ENCODE results near the gene HTRA2.

Gene HTRA2

GRCh38 chr2:74515271-74515980 lies 14.3 kb upstream of the HTRA2 start:
- no peak for DNase-seq (ENCODE audit: extremely low read depth in 1 of 2, low read depth in 1 of 2)

GRCh38 chr2:74515981-74516633 lies 13.6 kb upstream of the HTRA2 start:
- peak; percentile 49 to 56 for DNase-seq (ENCODE audit: extremely low read depth in 1 of 2, low read depth in 1 of 2)

DNA sequence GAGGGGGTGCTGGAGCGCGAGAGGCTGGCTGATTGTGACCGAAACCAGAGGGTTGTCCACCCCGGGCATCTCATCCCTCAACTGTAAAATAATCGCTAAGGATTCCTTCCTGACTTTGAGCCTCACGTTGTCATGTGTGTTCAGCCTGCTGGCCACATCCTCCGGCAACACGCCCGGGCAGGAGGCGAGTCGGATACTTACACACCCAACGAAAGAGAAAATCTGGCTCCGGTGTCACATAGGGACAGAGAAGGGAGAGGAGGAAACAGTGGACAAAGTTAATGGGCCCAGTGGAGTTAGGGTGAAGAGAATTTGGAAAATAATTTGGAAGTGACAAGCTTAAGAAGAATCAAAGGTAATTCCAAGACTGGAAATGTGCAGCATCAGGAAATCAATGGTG lies 13.1 kb upstream of the HTRA2 start:
- DNase-seq (ENCODE audit: extremely low read depth in 1 of 2, low read depth in 1 of 2) = no peak

DNA sequence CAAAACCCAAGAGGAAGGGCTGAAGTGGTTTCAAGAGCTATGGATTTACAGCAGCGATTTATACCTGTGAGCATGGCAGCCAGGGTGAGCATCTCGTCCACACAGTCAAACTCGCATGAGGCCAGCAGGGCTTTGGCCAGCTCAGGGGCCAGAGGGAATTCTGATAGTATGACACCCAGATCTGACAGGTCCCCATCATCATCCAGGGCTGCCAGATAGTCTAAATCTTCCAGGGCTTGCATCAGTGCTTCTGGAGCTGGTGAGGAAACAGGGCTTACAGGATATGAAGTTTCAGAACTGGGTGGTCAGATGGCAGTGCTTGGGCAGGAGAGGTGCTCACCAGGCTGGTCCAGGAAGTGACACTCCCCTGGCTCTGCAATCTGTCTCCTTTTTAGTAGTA lies 7.2 kb upstream of the HTRA2 start:
- no peak for DNase-seq (ENCODE audit: extremely low read depth in 1 of 2, low read depth in 1 of 2)

- DNase-seq (ENCODE audit: extremely low read depth in 1 of 2, low read depth in 1 of 2) = no peak
These were observed 5.7 kb upstream of the HTRA2 start for GRCh38 chr2:74524005-74524404.

DNA sequence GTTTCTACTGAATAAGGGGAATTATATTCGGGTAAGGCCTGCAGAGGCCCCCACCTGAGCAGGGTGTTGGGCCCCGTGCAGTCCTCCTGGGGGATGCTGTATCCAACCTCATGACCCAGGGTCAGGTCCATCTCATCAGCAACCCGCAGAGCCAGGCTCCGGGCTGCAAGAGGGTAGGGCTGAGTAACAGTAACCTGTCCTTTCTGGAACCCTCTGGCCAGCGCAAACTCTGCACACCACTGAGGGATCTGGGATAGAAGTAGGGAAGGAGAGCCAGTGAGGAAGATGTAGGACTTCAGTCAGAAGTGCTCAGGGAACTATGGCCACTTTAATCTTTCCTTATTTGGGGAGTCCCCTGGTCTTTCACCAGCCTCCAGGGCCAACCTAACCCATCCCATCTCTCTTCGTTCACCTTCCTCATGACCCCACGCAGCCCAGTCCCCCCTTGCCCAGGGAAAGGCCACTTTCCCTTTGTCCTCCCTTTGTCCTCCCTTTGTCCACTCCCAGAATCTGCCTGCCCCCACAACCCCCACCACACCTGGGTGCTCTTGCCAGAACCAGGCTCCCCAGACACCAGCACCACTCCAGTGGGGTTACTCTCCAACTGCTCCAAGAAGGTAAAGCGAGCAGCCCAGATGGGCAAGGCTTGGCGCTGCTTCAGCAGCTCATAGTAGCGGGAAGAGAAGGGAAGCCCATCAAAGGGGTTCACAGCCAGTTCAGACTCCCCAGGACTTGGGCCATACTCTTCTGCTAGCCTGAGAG lies 4.6 kb upstream of the HTRA2 start:
- DNase-seq (ENCODE audit: extremely low read depth in 1 of 2, low read depth in 1 of 2) = no peak

DNA sequence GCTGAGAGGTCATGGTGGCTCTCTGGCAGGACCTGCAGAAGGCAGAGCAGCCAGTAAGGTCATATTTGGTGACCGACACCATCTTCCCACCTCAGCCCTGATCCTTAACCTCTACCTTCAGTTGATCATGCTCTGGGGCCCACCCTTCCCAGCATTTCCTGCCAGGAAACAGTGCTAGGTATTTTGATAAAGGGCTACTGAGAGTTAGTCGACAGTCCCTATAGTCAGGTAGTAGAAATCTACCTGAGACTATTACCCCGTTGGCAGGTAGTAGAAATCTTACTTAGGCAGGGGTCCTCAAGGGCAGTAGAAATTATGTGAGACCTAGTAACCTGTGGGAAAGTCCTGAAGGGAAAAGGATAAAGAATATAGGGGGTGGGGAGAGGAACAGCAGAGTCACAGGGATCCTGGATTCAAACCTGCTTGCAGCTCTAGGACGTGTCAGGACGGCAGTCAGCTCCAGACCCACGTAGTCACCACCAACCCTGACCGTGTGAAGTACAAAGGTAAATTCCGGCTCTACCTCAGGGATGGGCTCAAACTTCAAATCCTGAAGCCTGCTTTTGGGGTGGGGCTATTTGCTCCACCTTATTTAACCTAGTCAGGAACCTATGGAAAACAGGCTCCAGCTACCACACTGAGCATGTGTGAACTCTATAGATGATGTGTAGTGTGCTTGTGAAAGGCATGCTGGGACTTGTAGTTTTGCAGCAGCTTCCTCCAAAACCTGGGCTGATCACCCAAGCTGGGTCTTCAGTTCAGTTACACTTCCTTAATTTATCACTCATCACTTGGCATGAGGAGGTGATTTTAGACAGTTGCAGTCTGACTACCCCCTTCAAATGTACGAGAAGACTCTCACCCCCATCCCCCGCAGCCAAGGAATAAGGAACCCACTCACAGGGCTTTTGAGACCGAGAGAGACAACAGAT lies 3.8 kb upstream of the HTRA2 start, which contains the start of gene DQX1:
Gene DQX1 (minus strand): TSS at position 515 of the 932 bp plus-strand sequence. CDS start 502 bp downstream, at position 13.
- DNase-seq (ENCODE audit: extremely low read depth in 1 of 2, low read depth in 1 of 2) = no peak

DNA sequence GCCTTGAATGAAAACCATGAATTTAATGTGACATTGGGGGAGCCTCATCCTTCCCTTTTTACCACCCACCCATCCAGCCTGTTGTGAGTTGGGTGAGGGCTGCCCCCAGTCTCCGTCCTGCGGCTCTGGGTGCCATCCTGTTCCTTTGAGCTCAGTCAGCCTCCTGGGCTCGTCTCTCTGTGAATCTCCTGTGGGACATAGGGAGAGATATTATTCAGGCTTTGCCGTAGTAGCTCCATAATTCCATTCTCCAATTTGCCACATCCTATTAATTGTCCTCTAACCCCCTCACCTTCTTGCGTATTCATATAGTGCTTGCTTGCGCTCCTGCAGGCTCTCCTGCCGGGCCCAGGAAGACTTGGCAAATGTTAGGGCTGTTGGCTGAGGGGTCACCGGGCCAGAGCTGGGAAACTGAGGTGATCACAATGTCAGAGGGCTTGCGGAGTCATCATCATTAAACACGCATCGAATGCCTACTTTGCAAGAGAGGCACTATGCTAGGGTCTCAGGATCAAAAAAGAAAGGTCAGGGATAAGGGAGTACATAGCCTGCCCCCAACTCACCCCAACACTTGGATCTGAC lies 3.0 kb upstream of the HTRA2 start:
- no peak for DNase-seq (ENCODE audit: extremely low read depth in 1 of 2, low read depth in 1 of 2)

DNA sequence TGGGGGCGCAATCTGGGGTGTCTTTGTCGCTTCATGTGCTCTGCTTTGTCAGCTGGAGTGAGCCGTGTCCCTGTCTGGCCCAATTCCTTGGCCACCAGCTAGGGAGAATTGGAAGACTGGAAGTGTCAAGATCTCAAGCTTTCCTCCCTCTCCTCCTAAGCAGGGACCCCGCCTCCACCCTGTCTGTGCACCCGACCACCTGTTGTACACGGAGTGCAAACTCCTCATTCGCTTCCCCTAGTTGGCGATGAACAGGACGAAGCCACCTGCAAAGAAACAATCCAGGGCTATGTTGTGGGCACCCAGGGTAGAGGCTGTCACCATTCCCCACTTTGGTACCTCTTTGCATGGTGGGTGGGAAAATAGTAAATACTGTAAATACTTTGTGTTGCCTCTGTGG lies 2.0 kb upstream of the HTRA2 start:
- no peak for DNase-seq (ENCODE audit: extremely low read depth in 1 of 2, low read depth in 1 of 2)

DNA sequence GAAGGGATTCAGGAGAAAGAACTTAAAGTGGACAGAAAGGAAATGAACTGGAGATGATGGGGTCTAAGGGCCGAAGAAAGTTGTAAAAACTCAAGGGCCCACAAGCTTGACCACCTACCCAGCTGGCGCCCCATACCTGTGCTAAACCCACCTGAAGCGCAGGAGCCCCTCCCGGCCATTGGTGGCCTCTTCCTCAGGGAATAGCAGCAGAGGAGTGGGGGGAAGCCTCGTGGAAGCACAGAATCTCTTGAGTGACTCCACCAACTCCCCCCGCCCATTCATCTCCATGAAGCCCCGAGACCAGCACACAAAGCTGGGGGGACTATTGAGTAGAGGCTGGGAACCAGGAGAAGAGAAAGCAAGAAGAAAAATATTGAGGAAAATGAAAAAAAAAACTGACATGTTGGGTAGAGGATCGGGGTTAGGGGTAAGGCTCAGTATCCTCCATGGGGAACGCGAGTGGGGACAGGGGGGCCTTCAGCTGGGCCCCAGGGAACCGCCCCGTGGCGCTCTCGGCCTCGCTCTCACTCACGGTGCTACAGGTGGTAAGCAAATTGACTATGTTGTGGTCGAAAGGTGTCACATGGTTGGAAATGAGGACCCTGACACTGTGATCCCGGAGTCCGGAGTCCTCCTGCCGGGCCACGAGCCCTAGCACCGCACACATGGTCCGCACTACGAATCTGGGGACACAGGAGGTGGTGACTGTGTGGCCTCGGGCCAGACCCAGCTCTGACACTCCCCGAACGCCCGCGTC lies 955 bp upstream of the HTRA2 start:
- DNase-seq (ENCODE audit: extremely low read depth in 1 of 2, low read depth in 1 of 2) = no peak

DNA sequence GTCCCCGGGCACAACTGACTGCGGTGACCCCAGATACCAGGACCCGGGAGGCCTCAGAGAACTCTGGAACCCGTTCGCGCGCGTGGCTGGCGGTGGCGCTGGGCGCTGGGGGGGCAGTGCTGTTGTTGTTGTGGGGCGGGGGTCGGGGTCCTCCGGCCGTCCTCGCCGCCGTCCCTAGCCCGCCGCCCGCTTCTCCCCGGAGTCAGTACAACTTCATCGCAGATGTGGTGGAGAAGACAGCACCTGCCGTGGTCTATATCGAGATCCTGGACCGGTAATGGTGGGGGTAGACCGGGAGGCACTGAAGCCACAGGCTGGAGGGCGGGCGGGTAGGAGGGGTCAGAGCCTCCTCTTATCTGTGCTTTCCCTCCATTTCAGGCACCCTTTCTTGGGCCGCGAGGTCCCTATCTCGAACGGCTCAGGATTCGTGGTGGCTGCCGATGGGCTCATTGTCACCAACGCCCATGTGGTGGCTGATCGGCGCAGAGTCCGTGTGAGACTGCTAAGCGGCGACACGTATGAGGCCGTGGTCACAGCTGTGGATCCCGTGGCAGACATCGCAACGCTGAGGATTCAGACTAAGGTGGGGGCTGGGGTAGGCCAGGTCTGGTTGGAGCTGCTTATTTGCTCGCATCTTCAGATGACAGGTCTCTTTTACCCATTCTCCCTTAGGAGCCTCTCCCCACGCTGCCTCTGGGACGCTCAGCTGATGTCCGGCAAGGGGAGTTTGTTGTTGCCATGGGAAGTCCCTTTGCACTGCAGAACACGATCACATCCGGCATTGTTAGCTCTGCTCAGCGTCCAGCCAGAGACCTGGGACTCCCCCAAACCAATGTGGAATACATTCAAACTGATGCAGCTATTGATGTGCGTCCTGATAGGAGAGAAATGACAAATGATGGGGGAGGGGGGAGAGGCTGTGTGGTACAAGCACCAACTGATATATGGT lies 780 bp downstream of the HTRA2 start:
- DNase-seq (ENCODE audit: extremely low read depth in 1 of 2, low read depth in 1 of 2) = no peak

DNA sequence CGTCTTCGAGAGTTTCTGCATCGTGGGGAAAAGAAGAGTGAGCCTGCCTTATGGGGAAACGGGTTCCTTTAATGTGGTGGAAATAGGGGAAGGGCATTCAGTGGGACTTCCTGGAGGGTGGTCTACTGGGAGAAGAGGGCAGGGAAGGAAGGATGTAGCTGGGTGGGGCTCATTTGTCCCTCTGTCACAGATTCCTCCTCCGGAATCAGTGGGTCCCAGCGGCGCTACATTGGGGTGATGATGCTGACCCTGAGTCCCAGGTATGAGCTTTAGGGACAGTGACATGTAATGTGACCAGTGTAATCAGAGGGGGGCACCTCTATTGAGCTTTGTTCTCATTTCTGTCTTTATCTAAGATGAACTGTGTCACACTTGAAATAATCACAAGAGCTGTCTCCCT lies 1.9 kb downstream of the HTRA2 start:
- DNase-seq (ENCODE audit: extremely low read depth in 1 of 2, low read depth in 1 of 2) = no peak

DNA sequence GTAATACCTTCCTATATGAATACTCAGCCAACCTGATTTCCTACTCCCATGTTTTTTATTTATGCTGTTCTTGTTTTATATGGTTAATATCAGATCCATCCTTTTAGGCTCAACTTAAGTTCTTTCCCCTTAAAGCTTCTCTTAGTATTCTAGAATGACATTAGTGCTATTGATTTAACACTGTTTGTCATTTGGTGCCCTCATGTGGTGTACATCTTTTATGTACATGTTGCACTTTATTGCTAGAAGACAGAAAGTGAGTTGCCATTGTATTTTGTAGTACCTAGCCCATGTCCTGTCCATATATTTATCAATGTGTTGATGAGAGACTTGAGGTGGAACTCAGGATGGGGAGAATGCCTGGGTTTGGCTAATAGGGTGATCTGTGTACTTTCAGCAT lies 2.5 kb downstream of the HTRA2 start:
- DNase-seq (ENCODE audit: extremely low read depth in 1 of 2, low read depth in 1 of 2) = no peak

- DNase-seq (ENCODE audit: extremely low read depth in 1 of 2, low read depth in 1 of 2) = no peak
These were observed 3.7 kb downstream of the HTRA2 start for GRCh38 chr2:74533464-74533863.

DNA sequence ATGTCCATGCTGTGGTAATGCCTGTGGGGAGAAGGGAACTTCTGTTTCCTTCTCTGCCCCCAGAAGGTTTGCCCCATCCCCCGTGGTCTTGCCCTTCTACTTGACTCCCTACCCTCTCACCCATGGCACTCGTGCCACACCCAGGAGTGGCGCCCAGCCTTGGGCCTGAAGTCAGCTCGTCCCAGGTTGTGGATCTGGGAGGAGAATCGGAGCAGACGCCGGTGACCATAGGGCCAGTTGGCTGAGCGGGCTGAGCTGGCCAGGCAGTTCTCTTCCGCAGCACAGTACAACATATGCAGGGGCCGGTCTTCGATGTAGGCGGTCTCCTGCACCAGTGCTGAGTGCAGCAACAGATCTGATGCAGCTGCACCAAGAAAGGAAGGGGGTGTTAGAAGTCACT lies 4.7 kb downstream of the HTRA2 start:
- DNase-seq (ENCODE audit: extremely low read depth in 1 of 2, low read depth in 1 of 2) = no peak

- DNase-seq (ENCODE audit: extremely low read depth in 1 of 2, low read depth in 1 of 2) = no peak
These were observed 5.8 kb downstream of the HTRA2 start for GRCh38 chr2:74535440-74535965.

GRCh38 chr2:74536166-74536950 lies 6.6 kb downstream of the HTRA2 start:
- no peak for DNase-seq (ENCODE audit: extremely low read depth in 1 of 2, low read depth in 1 of 2)

DNA sequence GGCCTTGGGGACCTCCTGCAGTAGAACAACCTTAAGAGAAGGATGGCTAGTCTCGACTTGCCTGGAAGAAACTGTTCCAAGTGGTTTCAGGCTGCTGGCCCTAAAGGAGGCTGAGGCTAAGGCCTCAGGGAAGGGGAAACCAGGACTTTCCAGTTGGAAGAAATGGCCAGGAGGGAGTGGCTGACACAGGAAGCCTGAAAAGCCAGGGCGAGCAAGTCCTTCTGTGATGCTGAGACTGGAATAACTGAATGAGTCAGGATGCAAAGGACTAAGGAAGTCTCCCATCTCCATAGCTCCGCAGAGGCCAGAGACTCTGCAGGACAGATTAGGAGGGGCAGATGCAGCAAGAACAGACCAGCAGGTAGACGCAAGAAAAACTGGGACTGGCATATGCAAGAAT lies 7.4 kb downstream of the HTRA2 start:
- no peak for DNase-seq (ENCODE audit: extremely low read depth in 1 of 2, low read depth in 1 of 2)

All from activated CD8-positive, alpha-beta memory T cell treated with anti-CD3 and anti-CD28 coated beads for 1 hour (primary cell).